ENCODE results near the gene FNDC1.

The FNDC1 gene

DNA sequence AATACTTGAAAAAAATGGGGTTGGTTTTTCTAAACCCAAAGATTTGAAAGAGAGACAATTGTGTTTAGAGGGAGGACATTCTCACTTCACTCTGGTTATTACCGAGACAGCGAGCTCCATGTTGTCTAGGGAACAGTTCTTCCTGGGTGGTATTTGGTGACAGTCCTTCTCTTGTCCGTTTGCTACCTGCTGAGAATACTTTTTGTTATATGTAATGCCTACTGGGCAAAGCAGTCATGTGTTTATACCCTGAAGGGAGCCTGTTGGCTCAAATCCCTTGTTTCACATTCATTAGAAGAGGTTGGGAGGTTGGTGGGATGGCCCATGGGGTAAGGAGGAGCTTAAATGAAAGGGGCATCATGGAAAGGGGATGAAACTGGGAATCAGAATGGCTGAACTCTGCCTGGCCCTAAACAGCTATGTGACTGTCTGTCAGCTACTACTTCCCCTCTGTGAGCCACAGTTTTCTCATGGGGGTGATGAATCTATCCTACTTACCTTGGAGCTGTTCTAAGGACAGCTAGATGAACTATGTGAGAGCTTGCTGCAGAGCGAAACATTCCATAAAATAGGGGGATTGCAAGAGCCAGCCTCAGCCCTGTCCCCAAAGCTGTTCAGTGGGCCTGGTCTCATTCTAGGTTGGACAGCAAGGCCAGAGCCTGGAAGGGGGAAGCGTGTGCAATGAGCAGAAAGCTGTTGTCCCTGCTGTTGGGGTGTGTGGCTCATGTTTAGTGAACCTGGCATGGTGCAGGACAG lies 43.5 kb downstream of the FNDC1 start:
- no peak for DNase-seq

DNA sequence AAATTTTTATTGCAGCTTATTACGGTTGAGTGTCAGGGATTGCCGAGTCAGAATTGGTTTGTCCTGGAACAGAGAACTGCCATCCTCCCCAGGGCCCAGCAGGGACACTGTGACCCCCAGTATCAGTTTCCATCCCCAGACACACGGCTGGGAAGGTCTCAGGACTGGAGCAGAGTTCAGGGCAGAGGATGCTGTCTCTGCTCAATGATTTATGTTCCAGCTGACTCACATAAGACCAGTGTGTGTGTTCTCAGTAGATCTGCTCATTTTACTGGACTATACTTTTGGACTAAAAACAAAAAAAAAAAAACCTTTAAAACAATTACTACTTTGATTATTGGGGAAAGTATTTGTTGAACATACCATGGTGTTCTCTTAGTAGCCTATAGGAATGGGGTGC lies 44.2 kb downstream of the FNDC1 start:
- no peak for DNase-seq

DNA sequence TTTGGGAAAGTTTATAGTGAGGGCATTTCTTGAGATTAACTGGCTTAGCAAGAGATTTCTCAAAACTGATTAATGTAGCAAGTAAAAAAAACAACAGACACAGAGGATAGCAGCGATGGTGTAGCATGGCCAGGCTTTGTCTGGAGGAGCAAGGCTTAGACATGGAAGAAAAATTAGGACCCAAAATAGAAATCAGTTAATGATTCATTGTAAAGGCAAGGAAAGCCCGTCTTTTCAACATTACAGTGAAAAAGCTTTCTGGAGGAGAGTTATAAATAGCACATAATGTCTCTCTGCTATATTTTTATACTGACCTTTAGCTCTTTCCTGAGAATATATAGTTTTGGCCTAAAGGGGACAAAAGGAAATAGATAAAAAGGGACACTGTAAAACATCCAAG lies 45.1 kb downstream of the FNDC1 start:
- DNase-seq, result no peak

DNA sequence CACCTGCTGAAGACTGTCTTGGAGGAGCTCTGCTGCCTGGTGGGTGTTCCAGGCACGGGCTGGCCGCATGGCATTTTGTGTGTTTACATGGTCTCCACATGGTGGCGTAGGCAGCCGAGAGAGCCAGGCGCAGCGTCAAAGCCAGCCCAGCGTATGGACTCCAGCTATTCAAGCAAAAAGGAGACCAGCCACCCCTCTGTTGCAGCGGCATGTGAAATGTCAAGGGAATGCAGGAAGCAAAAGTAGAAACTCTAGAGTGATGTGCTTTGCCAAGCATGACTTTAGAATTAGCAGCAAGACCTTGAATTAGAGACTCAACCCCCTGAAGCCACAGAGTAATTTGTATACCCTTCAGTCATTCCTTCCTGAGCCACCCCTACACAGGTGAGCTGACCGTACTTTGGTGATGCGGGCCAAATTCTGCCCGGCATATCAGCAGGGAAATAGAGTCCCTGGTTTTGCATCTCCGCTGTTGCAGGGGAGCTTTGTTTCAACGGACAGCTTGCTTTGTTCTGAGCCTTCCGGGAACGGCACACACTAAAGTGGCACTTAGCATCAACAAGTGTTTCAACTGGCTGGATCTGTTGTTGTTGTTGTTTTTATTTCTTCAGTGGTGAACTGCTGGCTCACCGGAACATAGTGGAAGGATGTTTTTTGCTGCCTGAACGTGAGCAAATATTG lies 48.5 kb downstream of the FNDC1 start:
- no peak for DNase-seq

DNA sequence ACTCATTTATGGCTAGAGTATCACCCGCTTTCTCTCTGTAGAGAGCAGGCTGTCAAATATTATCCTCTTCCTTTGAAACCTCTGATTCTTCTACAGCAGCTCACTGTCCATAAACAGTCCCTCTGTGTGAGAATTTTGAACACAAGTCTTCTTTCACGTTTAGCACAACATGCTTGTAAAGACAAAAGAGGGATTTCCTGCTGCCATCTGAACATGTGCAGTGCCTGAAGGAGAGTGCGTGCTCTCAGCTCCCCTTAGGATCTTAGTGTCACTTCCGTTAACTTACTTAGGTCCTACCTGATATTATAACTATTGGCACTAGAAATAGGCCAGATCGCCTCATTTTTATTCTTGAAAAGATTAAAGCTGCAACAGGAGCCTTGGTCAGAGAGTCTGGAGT lies 50.9 kb downstream of the FNDC1 start:
- no peak for DNase-seq

DNA sequence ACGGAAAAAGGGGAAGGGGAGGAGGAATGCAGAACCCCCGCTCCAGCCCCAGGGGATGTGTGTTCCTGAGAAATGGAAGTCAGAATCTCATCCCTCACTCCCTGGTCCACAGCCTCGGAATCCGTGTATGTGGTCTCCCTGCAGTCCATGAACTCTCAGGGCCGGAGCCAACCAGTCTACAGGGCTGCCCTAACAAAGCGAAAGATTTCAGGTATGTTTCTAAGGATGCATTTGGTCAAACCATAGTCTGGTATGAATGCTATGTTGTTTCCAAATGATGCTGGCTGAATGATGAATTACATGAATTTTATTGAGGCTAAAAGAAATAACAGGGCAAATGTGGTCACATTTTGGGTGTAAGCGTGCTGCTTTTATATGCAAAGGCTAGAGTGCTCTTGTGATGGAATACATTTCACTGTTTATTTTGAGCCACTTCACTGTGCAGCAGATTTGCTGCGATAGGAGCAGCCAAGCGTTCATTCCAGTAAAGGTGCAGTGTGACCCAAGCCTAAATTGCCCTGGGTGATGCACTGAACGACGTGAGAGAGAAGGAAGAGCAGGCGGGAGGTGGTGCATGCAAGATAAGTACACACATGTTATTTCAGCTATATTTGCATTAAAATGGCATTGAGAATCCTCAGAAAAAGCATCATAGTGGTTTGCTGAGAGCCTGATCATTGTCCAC lies 52.4 kb downstream of the FNDC1 start:
- no peak for DNase-seq

DNA sequence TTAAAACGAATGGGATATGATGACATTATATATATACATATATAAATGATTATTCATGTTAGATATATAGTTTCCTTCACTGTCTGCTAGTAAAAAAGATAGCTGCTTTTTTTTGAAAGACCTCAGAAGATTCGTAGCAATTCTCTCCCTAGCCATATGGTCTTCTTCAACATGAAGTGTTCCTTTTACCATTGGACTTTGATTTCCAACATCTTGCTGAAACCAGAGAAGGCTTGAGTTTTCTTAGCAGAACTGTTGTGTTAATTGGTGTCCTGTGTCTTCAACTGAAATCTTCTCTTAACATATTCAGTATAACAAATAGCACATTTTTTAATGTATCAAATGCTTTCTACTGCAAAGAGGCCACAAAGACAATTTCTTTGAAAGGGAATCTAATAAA lies 55.3 kb downstream of the FNDC1 start:
- DNase-seq, result no peak

DNA sequence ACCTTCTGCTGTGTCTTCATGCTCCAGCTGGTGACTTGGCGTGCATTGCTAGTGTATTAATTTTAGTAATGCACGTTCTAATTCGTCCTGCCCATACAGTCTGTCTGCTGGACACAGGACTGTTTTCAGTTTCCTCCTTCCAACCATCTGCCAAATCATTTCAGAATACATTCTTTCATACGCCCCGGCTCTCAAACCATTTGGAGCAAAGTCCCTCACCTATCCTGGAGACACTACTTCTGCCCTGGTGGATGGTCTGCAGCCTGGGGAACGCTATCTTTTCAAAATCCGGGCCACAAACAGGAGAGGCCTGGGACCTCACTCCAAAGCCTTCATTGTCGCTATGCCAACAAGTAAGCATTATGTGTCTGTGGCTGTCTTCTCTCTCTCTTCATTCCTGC lies 60.5 kb downstream of the FNDC1 start:
- no peak for DNase-seq

DNA sequence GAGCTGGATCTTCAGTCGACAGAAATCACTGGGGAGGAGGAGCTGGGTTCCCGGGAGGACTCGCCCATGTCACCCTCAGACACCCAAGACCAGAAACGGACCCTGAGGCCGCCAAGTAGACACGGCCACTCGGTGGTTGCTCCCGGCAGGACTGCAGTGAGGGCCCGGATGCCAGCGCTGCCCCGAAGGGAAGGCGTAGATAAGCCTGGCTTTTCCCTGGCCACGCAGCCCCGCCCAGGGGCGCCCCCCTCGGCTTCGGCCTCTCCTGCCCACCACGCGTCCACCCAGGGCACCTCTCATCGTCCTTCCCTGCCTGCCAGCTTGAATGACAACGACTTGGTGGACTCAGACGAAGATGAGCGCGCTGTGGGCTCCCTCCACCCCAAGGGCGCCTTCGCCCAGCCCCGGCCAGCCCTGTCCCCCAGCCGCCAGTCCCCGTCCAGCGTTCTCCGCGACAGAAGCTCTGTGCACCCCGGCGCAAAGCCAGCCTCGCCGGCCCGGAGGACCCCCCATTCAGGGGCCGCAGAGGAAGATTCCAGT lies 63.0 kb downstream of the FNDC1 start:
- DNase-seq, result no peak

DNA sequence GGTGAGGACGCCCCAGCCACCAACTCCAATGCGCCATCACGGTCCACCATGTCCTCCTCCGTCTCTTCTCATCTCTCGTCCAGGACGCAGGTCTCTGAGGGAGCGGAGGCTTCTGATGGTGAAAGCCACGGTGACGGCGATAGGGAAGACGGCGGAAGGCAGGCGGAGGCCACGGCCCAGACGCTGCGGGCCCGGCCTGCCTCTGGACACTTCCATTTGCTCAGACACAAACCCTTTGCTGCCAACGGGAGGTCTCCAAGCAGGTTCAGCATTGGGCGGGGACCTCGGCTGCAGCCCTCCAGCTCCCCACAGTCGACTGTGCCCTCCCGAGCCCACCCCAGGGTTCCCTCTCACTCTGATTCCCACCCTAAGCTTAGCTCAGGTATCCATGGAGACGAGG lies 63.6 kb downstream of the FNDC1 start:
- no peak for DNase-seq

DNA sequence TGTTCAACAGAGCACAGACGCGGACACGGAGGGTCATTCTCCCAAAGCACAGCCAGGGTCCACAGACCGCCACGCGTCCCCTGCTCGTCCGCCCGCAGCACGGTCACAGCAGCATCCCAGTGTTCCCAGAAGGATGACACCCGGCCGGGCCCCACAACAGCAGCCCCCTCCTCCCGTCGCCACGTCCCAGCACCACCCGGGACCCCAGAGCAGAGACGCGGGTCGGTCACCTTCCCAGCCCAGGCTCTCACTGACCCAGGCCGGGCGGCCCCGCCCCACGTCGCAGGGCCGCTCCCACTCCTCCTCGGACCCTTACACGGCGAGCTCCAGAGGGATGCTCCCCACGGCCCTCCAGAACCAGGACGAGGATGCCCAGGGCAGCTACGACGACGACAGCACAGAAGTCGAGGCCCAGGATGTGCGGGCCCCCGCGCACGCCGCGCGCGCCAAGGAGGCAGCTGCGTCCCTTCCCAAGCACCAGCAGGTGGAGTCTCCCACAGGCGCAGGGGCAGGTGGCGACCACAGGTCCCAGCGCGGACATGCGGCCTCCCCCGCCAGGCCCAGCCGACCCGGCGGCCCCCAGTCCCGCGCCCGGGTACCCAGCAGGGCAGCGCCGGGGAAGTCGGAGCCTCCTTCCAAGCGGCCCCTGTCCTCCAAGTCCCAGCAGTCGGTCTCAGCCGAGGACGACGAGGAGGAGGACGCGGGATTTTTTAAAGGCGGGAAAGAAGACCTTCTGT lies 64.3 kb downstream of the FNDC1 start:
- DNase-seq, result no peak

DNA sequence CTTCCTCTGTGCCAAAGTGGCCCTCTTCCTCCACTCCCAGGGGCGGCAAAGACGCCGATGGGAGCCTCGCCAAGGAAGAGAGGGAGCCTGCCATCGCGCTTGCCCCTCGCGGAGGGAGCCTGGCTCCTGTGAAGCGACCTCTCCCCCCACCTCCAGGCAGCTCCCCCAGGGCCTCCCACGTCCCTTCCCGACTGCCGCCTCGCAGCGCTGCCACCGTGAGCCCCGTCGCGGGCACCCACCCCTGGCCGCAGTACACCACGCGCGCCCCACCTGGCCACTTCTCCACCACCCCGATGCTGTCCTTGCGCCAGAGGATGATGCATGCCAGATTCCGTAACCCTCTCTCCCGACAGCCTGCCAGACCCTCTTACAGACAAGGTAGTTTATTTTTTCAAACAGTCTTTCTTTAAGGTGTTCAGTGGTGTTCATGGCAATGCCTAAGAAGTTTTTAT lies 64.9 kb downstream of the FNDC1 start:
- no peak for DNase-seq

DNA sequence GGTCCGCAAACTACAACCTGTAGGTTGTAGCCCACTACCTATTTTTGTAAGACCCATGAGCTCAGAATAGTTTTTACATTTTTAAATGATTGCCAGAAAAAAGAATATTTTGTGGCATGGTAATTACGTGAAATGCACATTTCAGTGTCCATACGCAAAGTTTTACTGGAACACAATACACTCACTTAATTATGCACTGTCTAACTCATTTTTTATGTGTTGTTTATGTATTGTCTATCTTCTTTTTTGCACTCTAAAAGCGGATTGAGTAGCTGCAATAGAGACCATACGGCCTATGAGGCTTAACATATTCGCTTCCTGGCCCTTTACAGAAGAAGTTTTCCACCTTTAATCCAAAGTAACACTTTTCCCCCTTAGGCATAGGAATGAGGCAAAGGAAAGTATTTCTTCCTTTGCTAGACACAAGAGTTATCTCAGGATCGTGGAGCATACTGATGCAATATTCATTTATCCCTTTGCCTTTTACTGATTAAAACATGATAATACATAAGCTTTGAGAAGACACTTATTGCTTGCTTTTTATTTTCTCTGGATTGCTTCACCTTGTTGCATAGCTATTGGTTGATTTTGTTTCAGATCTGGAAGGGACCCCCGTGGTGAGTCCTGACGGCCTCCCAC lies 69.8 kb downstream of the FNDC1 start:
- DNase-seq, result no peak

DNA sequence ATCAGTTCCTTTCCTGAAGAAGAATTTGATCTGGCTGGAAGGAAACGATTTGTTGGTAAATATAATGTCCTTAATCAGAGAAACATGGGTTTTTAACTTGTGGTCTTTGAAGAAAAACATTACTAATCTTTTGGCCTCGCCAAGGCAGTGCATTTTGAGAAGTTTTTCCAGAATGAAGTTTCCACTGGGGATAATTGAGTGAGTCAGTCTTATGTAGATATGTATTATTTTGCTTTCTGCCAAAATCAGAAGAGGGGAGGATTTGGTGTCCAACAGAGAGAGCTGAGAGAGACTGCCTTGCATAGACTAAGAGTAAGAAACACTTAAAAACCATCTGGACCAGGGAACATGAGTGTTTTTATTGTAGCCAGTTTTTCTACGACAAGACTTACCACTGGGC lies 79.9 kb downstream of the FNDC1 start:
- DNase-seq, result no peak

DNA sequence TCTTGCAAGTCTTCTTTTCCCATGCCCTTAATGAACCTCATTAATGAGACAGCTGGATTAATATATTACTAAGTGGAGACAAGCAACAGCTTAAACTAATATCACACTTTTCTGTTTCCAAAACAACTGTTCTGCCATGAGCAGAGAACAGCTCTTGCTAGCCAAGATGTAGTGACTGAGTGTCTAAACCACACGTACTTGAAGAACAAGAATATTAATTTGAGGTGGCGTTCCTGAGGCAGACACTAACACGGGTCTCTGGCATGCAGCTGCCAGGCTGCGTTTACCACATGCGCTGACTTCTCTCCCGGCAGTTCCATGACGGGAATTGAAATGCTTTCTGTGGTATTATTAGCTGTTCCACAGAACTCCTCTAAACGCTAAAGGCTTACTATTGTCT lies 80.6 kb downstream of the FNDC1 start:
- no peak for DNase-seq

DNA sequence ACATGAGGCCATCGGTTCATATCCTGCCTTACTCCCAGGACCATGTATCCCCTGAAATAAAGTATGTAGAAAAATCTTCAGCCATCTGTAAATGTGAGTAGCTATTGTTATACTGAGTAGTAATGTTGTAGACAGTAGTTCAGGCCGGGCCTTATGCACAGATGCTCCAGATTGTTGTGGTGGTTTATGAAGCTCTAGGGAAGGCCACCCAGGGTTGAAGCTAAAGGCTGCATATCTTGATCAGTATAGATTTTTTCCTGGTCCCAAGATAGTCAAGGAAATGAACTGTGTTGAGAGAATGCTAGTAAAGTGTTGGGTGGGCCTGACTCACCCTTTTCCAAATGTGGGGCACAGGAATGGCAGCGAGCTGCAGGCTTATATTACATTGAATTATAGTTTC lies 81.4 kb downstream of the FNDC1 start:
- no peak for DNase-seq

DNA sequence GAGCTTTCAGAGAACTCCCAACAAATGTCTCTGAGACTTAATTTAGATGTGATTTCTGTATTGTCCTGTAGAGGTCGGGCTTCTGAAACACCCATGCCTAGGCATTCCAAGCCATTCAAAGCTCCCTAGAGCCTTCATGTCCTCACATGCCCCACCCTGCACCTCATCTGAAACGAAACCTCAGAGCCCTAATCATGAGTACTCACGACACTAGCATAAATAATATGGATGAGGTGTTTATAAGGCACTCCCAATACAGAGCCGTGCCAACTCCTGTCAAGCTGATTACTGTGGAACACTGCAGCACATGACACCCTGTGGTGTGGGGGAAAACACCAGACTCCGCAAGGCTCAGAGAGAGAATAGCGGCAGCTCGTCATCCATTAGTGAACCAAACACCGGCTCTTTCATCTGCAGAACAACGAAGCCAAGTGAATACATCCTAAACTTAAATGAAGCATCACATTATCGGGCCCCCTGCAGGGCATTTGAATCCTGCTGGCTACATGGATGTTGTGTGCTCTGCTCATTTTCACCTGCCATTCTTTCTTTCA lies 83.8 kb downstream of the FNDC1 start:
- peak in 1 of 5 donors; percentile 8 for DNase-seq

DNA sequence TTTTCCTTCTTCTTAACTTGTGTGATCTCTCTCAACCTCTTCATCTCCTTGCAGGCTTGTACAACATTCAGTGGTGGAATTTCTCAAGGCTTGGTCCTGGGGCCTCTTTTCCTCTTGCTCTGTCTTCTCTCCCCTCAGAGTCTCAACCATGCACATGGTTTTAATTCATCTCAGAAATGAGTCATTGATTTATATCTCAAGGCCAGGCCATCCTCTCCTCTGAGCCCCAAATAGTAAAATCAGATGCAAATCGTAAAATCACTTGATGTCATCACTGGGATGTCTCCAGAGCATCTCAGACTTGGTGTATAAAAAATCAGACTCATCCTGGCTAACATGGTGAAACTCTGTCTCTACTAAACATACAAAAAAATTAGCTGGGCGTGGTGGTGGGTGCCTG lies 85.0 kb downstream of the FNDC1 start:
- no peak for DNase-seq

DNA sequence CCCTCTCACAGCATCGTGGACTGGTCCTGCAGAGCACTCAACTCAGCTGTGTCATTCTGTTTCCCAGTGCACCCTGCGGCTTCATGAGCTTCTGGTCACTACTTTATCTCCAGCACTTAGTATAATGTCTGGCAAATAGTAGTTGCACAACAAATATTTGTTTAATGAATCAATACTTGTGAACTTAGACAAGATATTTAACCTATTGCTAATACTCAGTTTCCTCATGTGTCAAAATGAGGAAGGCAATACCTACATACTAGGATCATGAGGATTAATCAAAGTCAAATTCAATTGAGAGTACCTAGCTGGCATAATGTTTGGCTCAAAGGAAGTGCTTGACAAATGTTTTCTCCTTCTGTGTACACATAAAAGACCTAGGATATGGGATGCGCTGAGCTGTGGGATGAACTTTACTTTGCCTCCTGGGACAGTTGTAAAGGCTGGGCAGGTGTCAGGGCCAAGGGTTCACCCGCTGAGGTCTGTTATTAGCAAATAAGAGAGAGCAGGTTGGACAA lies 86.3 kb downstream of the FNDC1 start:
- no peak for DNase-seq

DNA sequence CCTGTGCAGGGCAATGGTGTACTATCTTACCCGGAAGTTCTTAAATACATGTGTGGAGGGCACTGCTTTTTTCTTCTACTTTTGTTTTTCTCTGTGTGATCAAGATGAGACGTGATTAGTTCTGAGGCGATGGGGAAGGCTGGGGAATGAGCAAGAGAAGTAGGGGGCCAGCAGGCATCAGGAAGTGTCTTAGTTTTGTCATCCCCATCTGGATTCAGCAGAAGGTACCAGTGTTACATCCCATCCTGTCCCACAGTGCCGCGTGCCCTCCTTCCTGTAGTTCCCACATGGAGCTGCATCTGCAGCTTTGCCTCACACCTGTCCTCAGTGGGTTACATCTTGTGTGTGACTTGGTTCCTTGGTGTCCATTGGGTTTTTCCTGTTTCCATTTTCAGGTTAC lies 86.9 kb downstream of the FNDC1 start:
- no peak for DNase-seq

DNA sequence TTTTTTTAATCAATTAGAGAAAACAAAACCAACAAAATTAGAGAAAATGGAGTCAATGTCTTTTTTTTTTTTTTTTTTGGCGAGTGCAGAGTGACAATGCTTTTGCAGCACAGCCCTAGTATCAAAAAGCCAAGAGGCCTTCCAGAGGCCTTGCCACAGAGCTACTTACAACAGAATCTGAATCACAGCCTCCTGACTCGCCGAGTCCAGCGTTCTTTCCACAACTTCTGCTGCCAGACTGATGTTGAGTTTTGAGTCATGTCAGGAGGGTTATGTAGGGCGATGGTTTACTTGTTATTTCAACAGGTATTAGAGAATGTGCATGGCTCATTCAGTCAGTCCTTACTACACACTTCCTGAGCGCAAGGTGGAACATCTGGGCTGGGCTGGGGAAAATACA lies 88.6 kb downstream of the FNDC1 start:
- DNase-seq, result no peak
